GM19238 (cell line): Measurements from ENCODE around the gene GLIS1.

Source experiments
- DNase-seq: peaks from one replicate; pipeline ENCODE4 v3.0.0; 2011; ENCODE audit warnings: low spot score; ENCODE audit not compliant: insufficient read length

Gene GLIS1

DNA sequence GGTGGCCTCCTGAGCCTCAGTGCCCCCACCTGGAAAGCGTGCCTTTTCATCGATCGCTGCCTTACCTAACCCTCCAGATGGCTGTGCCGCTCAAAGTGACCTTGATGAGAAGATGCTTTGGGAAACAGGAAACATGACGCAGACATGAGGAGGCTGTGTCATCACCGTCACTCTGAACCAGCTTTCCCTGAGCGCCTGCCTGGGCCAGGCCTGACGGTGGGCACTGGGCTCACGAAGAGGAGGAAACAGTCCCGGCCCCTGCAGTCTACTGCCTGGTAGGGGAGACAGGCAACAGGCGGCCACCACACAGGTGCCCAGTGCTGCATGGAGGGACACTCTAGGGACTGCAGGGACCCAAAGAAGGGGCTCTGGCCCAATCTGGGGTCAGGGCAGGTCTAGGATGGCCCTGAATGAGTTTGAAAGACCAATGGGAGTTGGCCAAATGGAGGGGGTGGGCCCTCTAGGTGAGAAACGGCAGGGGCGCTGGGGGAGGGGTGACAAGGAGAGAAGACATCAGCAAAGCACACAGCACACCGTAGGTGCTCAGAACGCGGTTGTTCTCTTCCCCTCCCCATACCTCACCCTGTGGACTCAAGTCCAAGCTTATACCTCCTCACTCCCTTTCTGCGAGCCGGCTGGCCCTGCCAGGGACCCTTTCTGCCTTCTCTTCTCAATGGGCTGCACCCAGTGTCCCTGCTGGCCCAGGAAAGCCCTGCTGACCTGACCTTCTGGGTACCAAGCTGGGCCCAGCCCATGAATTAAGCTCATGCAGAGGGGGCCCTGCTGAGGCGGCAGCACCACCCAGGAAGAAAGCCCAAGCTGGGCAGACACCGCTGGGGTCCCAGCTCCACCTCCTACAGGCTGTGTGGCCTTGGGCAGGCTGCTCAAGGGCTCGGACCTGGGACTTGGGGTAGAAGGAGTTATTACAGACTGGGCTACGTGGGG, 44.9 kb downstream of the GLIS1 start:
- DNase-seq: no peak

DNA sequence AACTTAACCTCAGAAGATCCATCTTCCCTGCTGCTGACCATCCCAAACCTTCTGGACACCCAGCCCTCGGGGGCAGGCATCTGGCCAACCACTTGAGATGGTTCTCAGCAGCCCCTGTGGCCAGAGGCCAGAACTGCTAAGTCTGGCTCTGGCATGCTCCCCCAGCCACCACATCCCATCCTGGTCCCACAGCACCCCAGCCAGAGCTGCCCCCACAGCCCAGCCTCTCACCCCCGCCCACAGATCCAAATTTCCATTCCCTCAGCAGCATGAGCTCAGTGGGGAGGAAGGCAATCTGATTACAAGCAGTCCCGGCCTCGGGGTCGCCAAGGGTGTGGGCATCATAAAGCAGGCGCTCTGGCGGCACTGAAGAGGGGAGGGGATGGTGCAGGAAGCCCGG, 45.6 kb downstream of the GLIS1 start:
- DNase-seq: no peak

DNA sequence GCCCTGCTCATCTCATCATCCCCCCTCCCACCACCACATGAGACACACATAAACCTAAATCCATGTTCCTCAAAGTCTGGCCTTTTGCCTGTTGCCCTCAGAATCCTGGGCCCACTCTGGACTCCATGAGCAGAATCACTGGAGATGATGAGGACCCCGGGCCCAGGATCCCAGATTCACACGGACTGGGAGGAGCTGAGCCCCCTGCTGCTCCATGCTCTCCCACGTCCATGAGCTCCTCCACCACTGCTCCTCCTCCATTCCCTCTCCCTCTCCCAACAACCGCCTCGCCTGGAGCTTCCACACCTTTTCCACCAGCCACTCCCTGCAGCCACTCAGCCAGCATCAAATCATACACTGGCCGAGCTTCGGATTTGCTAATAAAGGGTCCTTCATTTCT, 47.6 kb downstream of the GLIS1 start:
- no peak for DNase-seq

DNA sequence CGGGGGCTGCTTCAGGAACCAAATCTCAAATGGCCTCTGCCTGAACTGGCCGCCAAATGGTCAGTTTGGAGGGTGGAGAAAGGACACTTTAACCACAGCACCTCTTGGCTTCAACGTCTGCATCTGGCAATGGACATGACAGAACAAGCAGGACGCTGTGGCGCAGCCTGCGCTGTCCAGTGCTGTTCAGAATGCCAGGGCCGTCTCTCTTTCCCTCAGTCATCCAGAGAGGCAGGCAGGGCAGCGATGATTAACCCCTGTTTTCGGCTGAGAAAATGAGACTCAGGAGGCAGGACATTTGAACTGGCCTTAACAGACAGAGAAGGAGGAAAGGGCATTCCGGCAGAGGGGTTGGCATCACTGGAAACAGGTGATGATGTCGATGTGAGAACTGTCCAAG, 48.6 kb downstream of the GLIS1 start:
- DNase-seq: no peak

DNA sequence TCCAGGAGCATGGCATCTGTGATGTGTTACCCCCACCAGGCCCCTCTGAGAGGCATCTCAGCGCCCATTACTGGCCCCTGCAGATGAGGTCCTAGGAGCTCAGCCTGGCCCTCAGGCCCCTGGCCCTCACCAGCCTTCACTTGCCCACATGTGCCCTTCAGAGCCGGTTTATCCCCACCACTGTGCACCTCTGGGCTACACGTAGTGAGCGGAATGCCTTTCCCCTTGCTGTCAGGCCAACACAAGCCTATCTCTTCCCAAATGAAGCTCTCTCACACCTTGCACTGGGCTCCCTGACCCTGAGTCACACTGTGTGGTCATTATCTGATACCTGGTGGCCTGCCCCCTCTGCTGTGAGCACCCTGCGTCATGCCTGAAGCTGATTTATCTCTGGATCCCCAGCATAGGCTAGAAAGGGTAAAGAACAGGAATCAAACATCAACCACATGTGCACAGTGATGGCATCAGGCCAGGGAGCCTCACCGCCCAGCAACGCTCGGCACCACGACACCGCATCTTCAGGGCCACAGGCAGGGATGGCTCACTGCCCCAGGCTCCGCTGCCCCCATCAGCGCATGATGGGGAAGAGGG, 49.1 kb downstream of the GLIS1 start:
- no peak for DNase-seq

DNA sequence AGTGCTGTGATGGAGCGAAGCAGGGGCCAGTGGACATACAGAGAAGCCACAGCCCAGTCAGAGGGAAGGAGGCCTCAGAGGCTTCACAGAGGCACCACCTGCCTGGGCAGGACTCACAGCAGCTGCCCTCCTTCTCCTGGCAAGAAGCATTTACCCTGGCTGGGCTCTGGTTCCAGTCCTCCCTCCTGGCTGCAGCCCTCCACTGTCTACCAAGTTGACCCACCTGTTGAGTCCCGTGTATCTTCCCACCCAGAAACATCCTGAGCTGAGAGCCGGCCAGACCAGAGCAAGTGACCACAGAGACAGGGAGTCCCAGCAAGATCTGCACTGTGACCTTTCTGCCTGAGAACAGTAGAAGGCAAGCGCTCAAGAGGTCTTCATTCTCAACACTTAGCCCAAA, 49.7 kb downstream of the GLIS1 start:
- DNase-seq: no peak

DNA sequence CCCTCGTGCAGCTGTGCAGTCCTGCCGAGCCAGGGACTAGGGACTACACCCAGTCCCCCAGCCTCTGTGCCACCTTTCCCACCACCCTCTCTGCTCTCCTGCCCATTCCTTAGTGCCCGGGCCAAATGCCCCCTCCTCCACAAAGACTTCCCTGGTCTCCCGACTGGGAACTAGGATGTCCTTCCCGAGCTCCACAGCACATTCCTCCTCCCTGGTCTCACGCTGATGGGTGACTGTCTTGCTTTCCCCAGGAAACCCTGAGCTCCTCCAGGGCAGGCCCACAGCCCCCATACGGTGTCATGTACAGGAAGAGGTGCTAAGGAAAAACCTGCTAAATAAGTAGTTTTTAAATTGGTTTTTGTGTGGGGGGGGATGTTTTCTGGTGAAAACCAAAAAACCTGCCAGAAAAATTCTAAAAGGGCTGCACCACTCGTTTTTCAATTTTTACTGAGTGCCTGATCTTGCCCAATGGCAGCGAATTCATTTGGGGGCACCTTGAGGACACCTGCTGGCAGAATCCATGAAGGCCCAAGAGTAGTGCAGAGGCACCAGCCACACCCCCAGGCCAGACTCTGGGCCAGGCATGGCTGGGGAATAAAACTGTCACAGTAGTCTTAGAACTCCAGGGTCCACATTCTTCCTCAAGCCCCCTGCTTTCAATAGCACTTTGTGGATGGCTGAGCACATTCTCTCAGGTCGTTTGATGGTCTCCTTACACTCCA, 50.4 kb downstream of the GLIS1 start:
- no peak for DNase-seq

DNA sequence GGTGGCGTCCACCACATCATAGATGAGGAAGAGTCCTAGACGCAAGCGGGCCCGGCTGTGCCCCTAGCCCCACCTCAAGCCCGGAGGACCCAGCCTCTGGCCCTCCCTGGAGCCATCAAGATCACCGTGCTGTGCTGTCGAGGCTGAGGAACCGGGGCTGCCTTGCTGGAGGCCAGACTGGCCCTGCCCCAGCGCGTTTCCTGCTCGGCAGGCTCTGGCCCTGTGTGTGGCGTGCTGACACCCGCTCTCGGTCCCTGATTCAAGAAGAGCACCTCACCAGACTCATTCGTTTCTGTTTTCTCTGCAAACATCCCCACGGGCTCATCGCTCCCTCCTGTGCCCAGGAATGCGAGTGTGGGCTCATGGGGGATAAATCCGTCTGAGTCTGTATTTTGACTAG, 51.1 kb downstream of the GLIS1 start:
- no peak for DNase-seq

DNA sequence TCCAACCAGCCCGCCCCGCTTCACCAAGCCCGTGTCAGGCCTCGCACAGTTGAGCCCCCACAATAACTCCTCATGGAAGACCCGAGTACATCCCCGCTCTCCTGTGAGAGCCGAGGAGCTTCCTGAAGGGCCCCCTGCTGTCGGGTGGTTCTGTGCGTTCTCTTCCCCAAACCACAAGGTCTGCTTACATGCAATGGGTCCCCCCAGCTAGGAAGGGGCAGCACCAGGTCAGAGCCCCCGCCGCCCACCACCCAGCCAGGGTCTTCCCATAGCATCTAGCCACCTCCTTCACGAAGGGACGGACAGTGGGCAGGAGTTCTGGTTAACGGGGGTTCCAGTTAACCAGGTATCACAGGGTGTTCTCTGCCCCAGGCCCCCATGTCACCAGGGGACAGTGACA, 51.5 kb downstream of the GLIS1 start:
- DNase-seq: no peak

DNA sequence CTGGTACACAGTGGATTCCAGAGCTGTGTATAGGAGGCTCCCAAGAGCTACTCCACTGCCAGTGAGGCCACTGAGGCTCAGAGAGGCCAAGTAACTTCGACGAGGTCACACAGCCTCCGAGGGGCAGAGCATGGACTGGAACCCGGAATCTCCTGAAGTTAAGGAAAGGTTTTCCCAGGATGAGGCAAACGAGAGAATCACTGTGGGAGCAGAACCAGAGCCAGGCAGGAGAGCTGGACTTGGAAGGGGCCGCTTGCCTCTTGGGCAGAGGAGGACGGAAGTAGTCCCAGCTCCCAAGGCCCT, 52.0 kb downstream of the GLIS1 start:
- no peak for DNase-seq

DNA sequence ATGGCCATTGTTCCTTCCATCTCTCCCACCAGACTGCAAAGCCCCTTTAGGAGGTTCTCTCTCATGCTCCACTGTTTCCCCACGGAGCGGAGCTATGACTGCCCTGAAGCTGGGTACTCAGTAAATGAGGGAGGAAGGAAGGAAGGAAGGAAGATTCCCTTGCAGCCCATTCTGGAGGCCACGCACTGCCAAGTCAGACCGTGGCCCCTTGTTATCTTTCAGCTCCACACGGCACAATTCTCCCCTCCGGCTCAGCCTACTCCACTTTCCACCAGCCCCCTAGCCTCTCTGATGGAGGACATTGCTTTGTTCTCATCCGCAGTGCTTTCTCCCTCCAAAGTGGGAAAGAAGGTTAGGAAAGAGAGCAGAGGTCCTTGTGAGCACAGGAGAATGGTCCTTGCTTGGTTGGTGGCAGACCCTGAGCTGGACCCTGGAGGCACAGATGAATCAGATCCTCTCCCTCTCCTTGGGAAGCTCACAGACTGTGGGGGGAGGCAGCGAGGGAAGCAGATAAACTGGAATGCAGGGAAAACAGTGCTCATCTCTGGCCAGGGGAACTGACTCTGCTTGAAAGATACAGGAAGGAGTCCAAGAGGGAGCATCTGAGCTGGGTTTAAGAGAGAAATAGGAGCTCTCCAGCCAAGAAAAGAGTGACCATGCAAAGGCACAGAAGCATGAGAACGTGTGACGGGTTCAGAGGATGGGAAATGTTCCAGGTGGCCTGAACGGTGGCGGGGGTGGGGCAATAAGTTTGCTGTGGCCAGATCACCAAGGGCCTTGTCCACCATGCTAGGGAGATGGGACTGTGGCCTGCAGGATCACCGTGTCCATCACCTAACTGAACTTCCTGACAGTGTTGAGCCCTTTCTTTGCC, 52.6 kb downstream of the GLIS1 start:
- no peak for DNase-seq

DNA sequence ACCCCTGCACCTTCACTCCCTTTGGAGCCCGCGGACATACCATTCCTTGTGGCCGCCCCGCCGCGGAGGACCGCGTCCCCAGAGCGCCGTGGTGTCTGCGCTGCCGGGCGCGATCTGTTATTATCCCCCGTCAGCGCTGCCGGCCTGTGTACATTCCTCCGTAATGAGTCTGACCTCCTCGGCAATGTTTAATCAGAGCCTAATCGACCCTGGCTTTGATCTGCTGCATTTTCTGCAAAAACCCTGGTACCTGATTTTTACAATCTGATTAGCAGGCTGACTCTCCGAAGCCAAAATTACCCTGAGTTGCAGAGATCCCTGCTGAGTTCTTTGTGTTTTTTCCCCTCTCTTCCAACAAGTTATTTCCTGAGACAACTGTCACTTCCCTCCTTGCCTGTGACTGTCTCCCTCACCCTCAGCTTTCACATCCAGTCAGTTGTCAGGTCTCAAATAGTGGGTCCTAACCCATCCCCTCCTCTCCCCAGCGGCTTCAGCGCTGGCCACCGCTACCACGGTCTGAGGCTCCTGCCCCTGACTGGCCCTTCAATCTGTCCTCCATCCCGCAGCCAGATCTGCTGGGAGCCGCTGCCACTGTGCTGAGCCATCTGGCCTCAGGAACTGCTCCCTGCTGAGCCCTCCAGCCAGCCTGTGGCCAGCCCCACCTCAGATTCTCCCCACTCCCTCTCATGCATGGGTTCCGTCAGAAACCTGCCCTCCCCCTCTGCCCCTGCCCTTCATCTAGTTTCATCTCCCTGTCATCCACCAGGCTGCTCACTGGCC, 53.5 kb downstream of the GLIS1 start:
- no peak for DNase-seq

DNA sequence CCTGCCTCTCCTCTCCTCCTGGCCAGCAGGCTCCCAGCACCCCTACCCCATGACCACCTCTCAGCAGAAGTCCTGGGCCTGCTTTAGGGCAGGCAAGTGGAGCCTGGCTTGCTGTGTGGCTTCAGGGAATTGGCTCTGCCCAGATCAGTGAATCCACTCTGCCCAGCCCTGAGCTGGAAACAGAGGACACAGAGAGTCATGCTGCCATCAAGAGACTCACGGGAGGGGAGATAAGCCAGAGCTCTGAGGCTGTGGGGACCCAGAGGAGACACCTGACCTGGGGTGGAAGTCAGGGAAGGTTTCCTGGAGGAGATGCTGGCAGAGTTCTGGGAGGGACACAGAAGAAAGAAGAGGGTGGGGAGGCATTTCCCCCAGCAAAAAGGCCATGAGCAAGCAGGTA, 54.2 kb downstream of the GLIS1 start:
- DNase-seq: no peak

DNA sequence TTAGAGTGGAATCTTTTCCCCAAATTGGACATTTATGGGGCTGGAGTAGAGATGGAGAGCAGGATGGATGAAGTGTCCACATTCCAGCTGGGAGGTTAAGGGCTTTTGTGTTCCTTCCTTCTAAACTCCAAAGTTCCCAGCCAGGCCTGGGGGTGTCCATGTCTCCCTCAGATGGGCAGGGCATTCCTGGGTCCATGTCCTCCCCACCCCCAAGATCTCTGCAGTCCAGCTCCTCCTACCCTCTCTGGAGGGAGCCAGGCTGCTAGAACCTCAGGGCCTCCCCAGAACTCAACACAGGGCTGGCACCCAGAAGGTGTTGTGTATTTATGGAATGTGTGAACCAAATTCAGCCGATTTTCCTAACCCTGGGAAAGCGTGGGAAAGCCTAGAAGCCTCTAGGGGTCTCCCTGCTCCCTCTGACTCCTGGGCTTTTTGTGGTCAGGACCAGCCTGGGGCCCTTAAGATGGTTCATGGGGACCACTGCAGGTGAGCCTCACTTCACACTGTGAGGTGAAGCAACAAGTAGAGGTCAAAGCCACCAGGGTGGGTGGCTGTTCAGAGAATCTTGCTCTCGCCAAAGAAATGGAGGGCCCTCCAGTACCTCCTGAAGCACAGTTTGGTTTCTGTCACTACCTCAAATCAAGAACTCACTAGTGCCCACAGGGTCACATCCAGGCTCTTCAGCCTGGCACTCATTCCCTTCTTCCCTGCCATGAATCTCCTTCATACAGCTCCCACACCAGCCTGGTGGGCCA, 54.8 kb downstream of the GLIS1 start:
- no peak for DNase-seq

DNA sequence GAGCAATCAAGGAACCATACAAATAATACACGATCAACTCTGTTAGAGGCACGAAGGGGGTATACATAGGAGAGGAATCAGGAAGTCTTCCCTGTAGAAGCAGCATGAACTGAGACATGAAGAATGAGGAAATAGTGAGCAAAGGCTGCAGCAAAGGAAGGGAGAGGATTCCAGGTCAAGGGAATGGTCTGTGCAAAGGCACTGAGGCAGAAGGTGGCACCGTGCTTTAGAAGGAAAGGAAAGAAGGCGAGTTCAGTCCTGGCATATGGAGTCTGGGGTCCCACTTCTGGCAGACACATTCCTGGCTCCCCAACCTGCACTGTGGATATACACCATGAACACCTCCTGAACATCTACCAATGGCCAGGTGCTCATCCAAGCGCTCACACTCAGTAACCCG, 56.1 kb downstream of the GLIS1 start:
- no peak for DNase-seq

DNA sequence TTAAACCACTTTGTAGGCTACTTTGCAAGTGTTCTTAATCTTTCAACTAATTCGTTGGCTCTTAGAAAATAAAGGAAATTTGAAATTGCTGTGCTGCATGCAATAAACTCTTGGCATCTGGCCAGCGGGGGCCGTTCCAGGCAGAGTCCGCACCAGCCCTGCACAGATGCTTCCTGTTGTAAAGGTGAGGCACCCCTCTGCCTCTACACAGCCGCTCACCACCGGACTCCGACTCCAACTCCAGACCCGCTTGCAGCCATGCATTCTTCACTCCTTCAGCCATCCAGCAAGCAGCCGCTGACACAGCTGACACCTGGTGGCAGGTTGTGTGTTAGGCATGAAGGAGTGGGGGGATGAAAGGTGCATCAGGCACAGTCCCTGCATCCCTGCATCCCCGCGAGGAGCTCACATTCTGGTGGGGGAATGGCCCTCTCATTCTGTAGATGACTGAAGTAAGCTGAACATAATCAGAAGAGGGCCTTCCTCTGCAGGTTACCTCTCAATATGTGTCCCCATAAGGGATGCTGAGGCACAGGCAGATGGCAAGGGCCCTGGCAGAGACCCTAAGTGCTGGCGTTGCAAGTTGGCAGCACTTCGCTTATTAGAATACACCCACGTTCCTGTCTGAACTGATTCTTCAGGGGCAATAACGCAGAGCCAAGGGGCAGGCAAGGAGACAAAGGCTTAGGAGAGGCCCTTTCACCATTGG, 56.8 kb downstream of the GLIS1 start:
- DNase-seq: peak; percentile 30

DNA sequence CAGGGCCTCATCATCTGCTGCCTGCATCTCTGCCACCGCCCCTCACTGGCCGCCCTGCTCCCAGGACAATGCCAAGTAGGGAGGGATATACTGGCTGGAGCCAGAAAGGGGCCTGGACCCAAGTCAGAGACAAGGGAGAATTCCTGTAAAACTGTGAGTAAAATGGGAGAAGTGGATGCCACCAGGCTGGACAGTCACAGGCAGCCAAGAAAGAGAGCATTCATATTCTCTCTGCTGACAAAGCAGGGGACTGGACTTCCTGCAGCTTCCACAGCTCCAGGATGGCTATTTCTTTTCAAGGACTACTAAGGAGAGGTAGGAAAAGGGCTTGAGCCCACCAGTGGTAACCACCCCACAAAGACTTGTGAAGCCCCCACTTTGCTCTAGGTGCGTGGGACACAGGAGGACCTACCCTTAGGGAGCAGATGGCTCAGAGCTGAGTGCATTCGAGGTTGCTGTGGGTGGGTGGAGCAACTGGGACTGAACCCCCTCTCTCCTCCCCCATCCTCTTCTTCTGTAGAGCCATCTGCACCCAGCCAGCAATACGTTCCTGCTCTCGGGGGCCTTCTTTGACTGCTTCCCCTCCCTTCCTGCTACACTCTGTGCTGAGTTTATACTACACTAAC, 57.5 kb downstream of the GLIS1 start:
- no peak for DNase-seq

DNA sequence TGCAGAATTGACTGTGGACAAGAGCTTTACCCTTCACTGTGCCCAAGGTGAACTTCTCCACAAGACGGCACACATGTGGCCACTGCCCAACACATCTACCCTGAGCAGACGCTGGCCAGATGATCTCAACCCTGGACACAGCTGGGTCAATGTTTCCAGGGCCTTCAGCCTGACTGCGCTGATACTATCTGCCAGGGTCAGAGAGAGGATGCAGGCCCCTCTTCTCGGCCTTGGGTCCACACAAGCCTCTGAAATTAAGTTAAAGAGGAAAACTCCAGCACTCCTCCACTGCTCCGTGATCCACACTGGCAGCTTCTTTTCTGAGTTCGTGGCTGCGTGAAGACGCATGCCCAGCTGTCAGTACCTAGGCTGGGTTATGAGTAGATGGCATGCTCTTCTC, 58.1 kb downstream of the GLIS1 start:
- DNase-seq: no peak
